ENCODE results near the gene ABCF2. TPM values are rescaled to one million over a fixed set of nuclear protein-coding genes. Genes with fewer than 3 reads are reported as not detected.

ABCF2 gene
- total and polyA plus RNA-seq, 2 donors: 18.9 to 26.1 TPM

GRCh38 chr7:151249732-151250072, 22.7 kb upstream of the ABCF2 start:
- peaks cover 81 to 98% of the 10 kb centered on the region in 2 donors for H3K27me3 ChIP-seq (ENCODE audit: control insufficient read depth in 2 of 2, insufficient read depth in 1 of 2, low read length in 1 of 2)
- WGBS: 47% methylated on average over 5 of the region's 5 CpGs
- no peak overlapping the region for H3K4me3 ChIP-seq (ENCODE audit: low read length in 2 of 2)
- no peaks in the 10 kb centered on the region for H3K36me3 ChIP-seq (ENCODE audit: control insufficient read depth in 2 of 2, insufficient read depth in 2 of 2, low read length in 1 of 2)
- no peak overlapping the region for H3K27ac ChIP-seq (ENCODE audit: low read depth in 1 of 2, low read length in 1 of 2)
- peaks cover 16 to 53% of the 10 kb centered on the region in 2 donors for H3K4me1 ChIP-seq (ENCODE audit: control insufficient read depth in 2 of 2, insufficient read depth in 2 of 2, low read length in 2 of 2)
- DNase-seq (ENCODE audit: low read depth in 6 of 9, low spot score in 9 of 9): no peak
- H3K9me3 ChIP-seq (ENCODE audit: control insufficient read depth in 2 of 2, insufficient read depth in 1 of 2, low read length in 1 of 2): peaks cover 0 to 8% of the 10 kb centered on the region in 2 donors

GRCh38 chr7:151249034-151249731, 22.2 kb upstream of the ABCF2 start:
- no peak for DNase-seq (ENCODE audit: low read depth in 6 of 9, low spot score in 9 of 9)
- Histone ChIP-seq H3K27ac (ENCODE audit: low read depth in 1 of 2, low read length in 1 of 2) (no peak overlapping the region), H3K9me3 (ENCODE audit: control insufficient read depth in 2 of 2, insufficient read depth in 1 of 2, low read length in 1 of 2) (peaks cover 0 to 8% of the 10 kb centered on the region in 2 donors), H3K27me3 (ENCODE audit: control insufficient read depth in 2 of 2, insufficient read depth in 1 of 2, low read length in 1 of 2) (peaks cover 81 to 98% of the 10 kb centered on the region in 2 donors), H3K4me3 (ENCODE audit: low read length in 2 of 2) (peak overlapping the region in 1 of 2 donors; percentile 48), H3K36me3 (ENCODE audit: control insufficient read depth in 2 of 2, insufficient read depth in 2 of 2, low read length in 1 of 2) (no peaks in the 10 kb centered on the region), H3K4me1 (ENCODE audit: control insufficient read depth in 2 of 2, insufficient read depth in 2 of 2, low read length in 2 of 2) (peaks cover 18 to 56% of the 10 kb centered on the region in 2 donors)
- 5% methylated on average over 45 of the region's 45 CpGs for WGBS

- Histone ChIP-seq H3K27ac (ENCODE audit: low read depth in 1 of 2, low read length in 1 of 2) (no peak within 1 kb of the TSS), H3K36me3 (ENCODE audit: control insufficient read depth in 2 of 2, insufficient read depth in 2 of 2, low read length in 1 of 2) (no peaks in the 10 kb centered on the region), H3K9me3 (ENCODE audit: control insufficient read depth in 2 of 2, insufficient read depth in 1 of 2, low read length in 1 of 2) (peaks cover 0 to 8% of the 10 kb centered on the region in 2 donors), H3K4me1 (ENCODE audit: control insufficient read depth in 2 of 2, insufficient read depth in 2 of 2, low read length in 2 of 2) (peaks cover 24 to 63% of the 10 kb centered on the region in 2 donors), H3K4me3 (ENCODE audit: low read length in 2 of 2) (peak within 1 kb of the TSS; percentile 22 to 48), H3K27me3 (ENCODE audit: control insufficient read depth in 2 of 2, insufficient read depth in 1 of 2, low read length in 1 of 2) (peaks cover 79 to 95% of the 10 kb centered on the region in 2 donors)
- peak in 1 of 9 donors; percentile 69 for DNase-seq (ENCODE audit: low read depth in 6 of 9, low spot score in 9 of 9)
- WGBS: under 1% methylated on average over 71 of the region's 71 CpGs
These were observed 21.5 kb upstream of the ABCF2 start, which contains the start of gene SMARCD3 for GRCh38 chr7:151248346-151249033. Gene SMARCD3, minus strand, starts transcription at chr7:151248694. Its CDS starts 132 bp downstream, at chr7:151248562.

GRCh38 chr7:151247611-151248345, 20.8 kb upstream of the ABCF2 start:
- DNase-seq (ENCODE audit: low read depth in 6 of 9, low spot score in 9 of 9): no peak
- no peaks in the 10 kb centered on the region for H3K36me3 ChIP-seq (ENCODE audit: control insufficient read depth in 2 of 2, insufficient read depth in 2 of 2, low read length in 1 of 2)
- H3K4me1 ChIP-seq (ENCODE audit: control insufficient read depth in 2 of 2, insufficient read depth in 2 of 2, low read length in 2 of 2): peaks cover 29 to 69% of the 10 kb centered on the region in 2 donors
- peaks cover 75 to 88% of the 10 kb centered on the region in 2 donors for H3K27me3 ChIP-seq (ENCODE audit: control insufficient read depth in 2 of 2, insufficient read depth in 1 of 2, low read length in 1 of 2)
- H3K9me3 ChIP-seq (ENCODE audit: control insufficient read depth in 2 of 2, insufficient read depth in 1 of 2, low read length in 1 of 2): peaks cover 0 to 8% of the 10 kb centered on the region in 2 donors
- WGBS: 14% methylated on average over 29 of the region's 29 CpGs
- H3K4me3 ChIP-seq (ENCODE audit: low read length in 2 of 2): peak overlapping the region; percentile 22 to 48
- H3K27ac ChIP-seq (ENCODE audit: low read depth in 1 of 2, low read length in 1 of 2): no peak overlapping the region

- WGBS: 76% methylated on average over 4 of the region's 4 CpGs
- peaks cover 0 to 4% of the 10 kb centered on the region in 2 donors for H3K9me3 ChIP-seq (ENCODE audit: control insufficient read depth in 2 of 2, insufficient read depth in 1 of 2, low read length in 1 of 2)
- no peak for DNase-seq (ENCODE audit: low read depth in 6 of 9, low spot score in 9 of 9)
- H3K4me3 ChIP-seq (ENCODE audit: low read length in 2 of 2): no peak overlapping the region
- peaks cover 74 to 80% of the 10 kb centered on the region in 2 donors for H3K27me3 ChIP-seq (ENCODE audit: control insufficient read depth in 2 of 2, insufficient read depth in 1 of 2, low read length in 1 of 2)
- no peaks in the 10 kb centered on the region for H3K36me3 ChIP-seq (ENCODE audit: control insufficient read depth in 2 of 2, insufficient read depth in 2 of 2, low read length in 1 of 2)
- H3K27ac ChIP-seq (ENCODE audit: low read depth in 1 of 2, low read length in 1 of 2): no peak overlapping the region
- peaks cover 31 to 71% of the 10 kb centered on the region in 2 donors for H3K4me1 ChIP-seq (ENCODE audit: control insufficient read depth in 2 of 2, insufficient read depth in 2 of 2, low read length in 2 of 2)
These were observed 20.0 kb upstream of the ABCF2 start for GRCh38 chr7:151246851-151247580.

- Histone ChIP-seq H3K27ac (ENCODE audit: low read depth in 1 of 2, low read length in 1 of 2) (no peak overlapping the region), H3K27me3 (ENCODE audit: control insufficient read depth in 2 of 2, insufficient read depth in 1 of 2, low read length in 1 of 2) (peaks cover 67 to 74% of the 10 kb centered on the region in 2 donors), H3K4me3 (ENCODE audit: low read length in 2 of 2) (no peak overlapping the region), H3K9me3 (ENCODE audit: control insufficient read depth in 2 of 2, insufficient read depth in 1 of 2, low read length in 1 of 2) (peaks cover 0 to 3% of the 10 kb centered on the region in 2 donors), H3K4me1 (ENCODE audit: control insufficient read depth in 2 of 2, insufficient read depth in 2 of 2, low read length in 2 of 2) (peaks cover 31 to 67% of the 10 kb centered on the region in 2 donors), H3K36me3 (ENCODE audit: control insufficient read depth in 2 of 2, insufficient read depth in 2 of 2, low read length in 1 of 2) (no peaks in the 10 kb centered on the region)
- 79% methylated on average over 13 of the region's 13 CpGs for WGBS
- no peak for DNase-seq (ENCODE audit: low read depth in 6 of 9, low spot score in 9 of 9)
These were observed 19.3 kb upstream of the ABCF2 start for GRCh38 chr7:151246102-151246850.

GRCh38 chr7:151245360-151246101, 18.5 kb upstream of the ABCF2 start:
- H3K4me3 ChIP-seq (ENCODE audit: low read length in 2 of 2): peak overlapping the region in 1 of 2 donors; percentile 48
- DNase-seq (ENCODE audit: low read depth in 6 of 9, low spot score in 9 of 9): peak in 3 of 9 donors; percentile 69 to 80 (median 77)
- WGBS: 4% methylated on average over 60 of the region's 60 CpGs
- H3K9me3 ChIP-seq (ENCODE audit: control insufficient read depth in 2 of 2, insufficient read depth in 1 of 2, low read length in 1 of 2): no peaks in the 10 kb centered on the region
- H3K36me3 ChIP-seq (ENCODE audit: control insufficient read depth in 2 of 2, insufficient read depth in 2 of 2, low read length in 1 of 2): peaks cover 0 to 5% of the 10 kb centered on the region in 2 donors
- H3K27ac ChIP-seq (ENCODE audit: low read depth in 1 of 2, low read length in 1 of 2): no peak overlapping the region
- H3K4me1 ChIP-seq (ENCODE audit: control insufficient read depth in 2 of 2, insufficient read depth in 2 of 2, low read length in 2 of 2): peaks cover 31 to 60% of the 10 kb centered on the region in 2 donors
- peaks cover 59 to 66% of the 10 kb centered on the region in 2 donors for H3K27me3 ChIP-seq (ENCODE audit: control insufficient read depth in 2 of 2, insufficient read depth in 1 of 2, low read length in 1 of 2)

All from thymus (tissue), 11 donors.